ENCODE results near the gene MYO5B. TPM values are rescaled to one million over a fixed set of nuclear protein-coding genes. Genes with fewer than 3 reads are reported as not detected.

Gene MYO5B
- total RNA-seq, 8 experiments from 2014 or later, result 0.61 to 5.9 (median 1.1) TPM

DNA sequence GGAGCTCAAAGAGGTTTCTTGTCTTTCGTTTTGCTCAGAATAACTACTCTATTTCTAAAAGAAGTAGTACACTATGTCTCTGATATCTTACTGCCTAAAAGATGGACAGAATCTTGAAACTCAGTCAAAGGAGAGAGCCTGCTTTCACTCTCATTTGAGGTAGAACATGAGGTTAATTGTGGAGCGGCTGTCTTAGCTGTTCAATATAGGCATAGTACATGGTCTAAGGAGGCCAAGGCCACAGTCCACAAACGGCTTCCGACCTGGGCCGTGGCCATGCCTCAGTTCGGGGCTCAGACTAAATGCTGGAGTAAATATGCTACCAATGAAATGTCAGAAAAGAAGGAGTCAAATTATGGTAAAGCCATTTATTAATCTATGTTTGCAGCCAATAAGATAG lies 195.8 kb downstream of the MYO5B start:
- Histone ChIP-seq H3K27ac (no peak overlapping the region), H3K4me3 (no peak overlapping the region), H3K4me1 (replicated peaks in 1 of 2) (peaks cover 12 to 23% of the 10 kb centered on the region in 2 donors)
- in situ Hi-C loops (cut with MboI; ENCODE audit: low pct_unique_long_range_greater_than_20kb in 2 of 9, low sequenced_read_pairs in 9 of 9, unreplicated experiment in 9 of 9), result no loop called here
- ATAC-seq (replicated peaks in 6 of 8), result no peak
- 26 to 100% (median 85%) methylated on average over 1 to 6 of the region's 6 CpGs for WGBS, 10 experiments

GRCh38 chr18:49997558-49997957 lies 197.4 kb downstream of the MYO5B start:
- Histone ChIP-seq H3K27ac (no peak overlapping the region), H3K4me1 (replicated peaks in 1 of 2) (peaks cover 12 to 23% of the 10 kb centered on the region in 2 donors), H3K4me3 (no peak overlapping the region)
- whole genome bisulfite sequencing, 10 experiments, result 20 to 77% (median 49%) methylated on average over 1 to 6 of the region's 6 CpGs; no CpG with 5 or more reads in 4 of the 10 experiments
- ATAC-seq (replicated peaks in 6 of 8), result peak in 5 of 8 experiments; percentile 25 to 95 (median 74)
- in situ Hi-C loops (cut with MboI; ENCODE audit: low pct_unique_long_range_greater_than_20kb in 2 of 9, low sequenced_read_pairs in 9 of 9, unreplicated experiment in 9 of 9), result no loop called here

GRCh38 chr18:49994410-49994809 lies 200.5 kb downstream of the MYO5B start:
- no peak for ATAC-seq (replicated peaks in 6 of 8)

GRCh38 chr18:49993299-49993698 lies 201.6 kb downstream of the MYO5B start:
- peaks cover 9 to 15% of the 10 kb centered on the region in 2 donors for H3K4me1 ChIP-seq (replicated peaks in 1 of 2)
- no peak for ATAC-seq (replicated peaks in 6 of 8)
- 24 to 100% (median 72%) methylated on average over 1 to 6 of the region's 6 CpGs; no CpG with 5 or more reads in 2 of the 10 experiments for WGBS, 10 experiments
- no peak overlapping the region for H3K27ac ChIP-seq
- no peak overlapping the region for H3K4me3 ChIP-seq
- in situ Hi-C loops (cut with MboI; ENCODE audit: low pct_unique_long_range_greater_than_20kb in 2 of 9, low sequenced_read_pairs in 9 of 9, unreplicated experiment in 9 of 9), result no loop called here

More at GRCh38 chr18:49994410-49994809, 200.5 kb downstream of the MYO5B start:
- 72 to 100% (median 80%) methylated on average over 1 to 4 of the region's 4 CpGs; no CpG with 5 or more reads in 4 of the 10 experiments for WGBS, 10 experiments
- Histone ChIP-seq H3K27ac (no peak overlapping the region), H3K4me1 (replicated peaks in 1 of 2) (peaks cover 12 to 16% of the 10 kb centered on the region in 2 donors), H3K4me3 (no peak overlapping the region)
- in situ Hi-C loops (cut with MboI; ENCODE audit: low pct_unique_long_range_greater_than_20kb in 2 of 9, low sequenced_read_pairs in 9 of 9, unreplicated experiment in 9 of 9), result no loop called here

DNA sequence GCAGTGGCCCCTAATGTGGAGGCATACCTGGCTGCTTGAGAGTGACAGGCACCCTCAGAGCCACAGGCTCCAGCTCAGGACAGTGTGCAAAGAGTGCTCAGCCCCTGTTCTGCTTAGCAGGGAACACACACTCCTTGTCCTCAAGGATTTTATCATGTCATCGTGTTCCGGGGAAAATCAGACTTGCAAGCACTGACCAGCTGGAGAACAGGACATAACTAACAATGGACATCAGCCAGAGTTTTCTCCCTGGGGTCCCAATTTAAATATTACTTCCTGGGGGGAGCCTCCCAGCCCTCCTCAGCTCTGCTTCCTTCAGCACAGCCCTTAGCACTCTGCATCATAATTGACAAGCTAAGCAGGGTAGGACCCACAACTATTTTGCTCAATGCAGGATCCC lies 206.2 kb downstream of the MYO5B start:
- Histone ChIP-seq H3K4me3 (no peak overlapping the region), H3K4me1 (replicated peaks in 1 of 2) (peaks cover 0 to 6% of the 10 kb centered on the region in 2 donors), H3K27ac (no peak overlapping the region)
- in situ Hi-C loops (cut with MboI; ENCODE audit: low pct_unique_long_range_greater_than_20kb in 2 of 9, low sequenced_read_pairs in 9 of 9, unreplicated experiment in 9 of 9), result no loop called here
- WGBS, 10 experiments, result 21 to 67% (median 60%) methylated on average over 1 to 2 of the region's 2 CpGs; no CpG with 5 or more reads in 7 of the 10 experiments
- peak in 1 of 8 experiments; percentile 34 for ATAC-seq (replicated peaks in 6 of 8)

GRCh38 chr18:49988101-49988500 lies 206.8 kb downstream of the MYO5B start:
- Histone ChIP-seq H3K4me3 (no peak overlapping the region), H3K27ac (no peak overlapping the region), H3K4me1 (replicated peaks in 1 of 2) (peaks cover 0 to 6% of the 10 kb centered on the region in 2 donors)
- 37 to 100% (median 84%) methylated on average over 1 to 5 of the region's 5 CpGs; no CpG with 5 or more reads in 1 of the 10 experiments for WGBS, 10 experiments
- in situ Hi-C loops (cut with MboI; ENCODE audit: low pct_unique_long_range_greater_than_20kb in 2 of 9, low sequenced_read_pairs in 9 of 9, unreplicated experiment in 9 of 9), result no loop called here
- ATAC-seq (replicated peaks in 6 of 8), result no peak

- no peak for ATAC-seq (replicated peaks in 6 of 8)
- in situ Hi-C loops (cut with MboI; ENCODE audit: low pct_unique_long_range_greater_than_20kb in 2 of 9, low sequenced_read_pairs in 9 of 9, unreplicated experiment in 9 of 9), result no loop called here
- H3K4me3 ChIP-seq, result no peak overlapping the region
- H3K27ac ChIP-seq, result no peak overlapping the region
- 11 to 86% (median 68%) methylated on average over 1 to 3 of the region's 3 CpGs; no CpG with 5 or more reads in 4 of the 10 experiments for WGBS, 10 experiments
- H3K4me1 ChIP-seq (replicated peaks in 1 of 2), result peaks cover 0 to 6% of the 10 kb centered on the region in 2 donors
Measured at GRCh38 chr18:49985236-49985635, 209.7 kb downstream of the MYO5B start.

GRCh38 chr18:49980896-49981295 lies 214.1 kb downstream of the MYO5B start:
- WGBS, 10 experiments, result 6 to 76% (median 50%) methylated on average over 1 to 4 of the region's 4 CpGs; no CpG with 5 or more reads in 1 of the 10 experiments

DNA sequence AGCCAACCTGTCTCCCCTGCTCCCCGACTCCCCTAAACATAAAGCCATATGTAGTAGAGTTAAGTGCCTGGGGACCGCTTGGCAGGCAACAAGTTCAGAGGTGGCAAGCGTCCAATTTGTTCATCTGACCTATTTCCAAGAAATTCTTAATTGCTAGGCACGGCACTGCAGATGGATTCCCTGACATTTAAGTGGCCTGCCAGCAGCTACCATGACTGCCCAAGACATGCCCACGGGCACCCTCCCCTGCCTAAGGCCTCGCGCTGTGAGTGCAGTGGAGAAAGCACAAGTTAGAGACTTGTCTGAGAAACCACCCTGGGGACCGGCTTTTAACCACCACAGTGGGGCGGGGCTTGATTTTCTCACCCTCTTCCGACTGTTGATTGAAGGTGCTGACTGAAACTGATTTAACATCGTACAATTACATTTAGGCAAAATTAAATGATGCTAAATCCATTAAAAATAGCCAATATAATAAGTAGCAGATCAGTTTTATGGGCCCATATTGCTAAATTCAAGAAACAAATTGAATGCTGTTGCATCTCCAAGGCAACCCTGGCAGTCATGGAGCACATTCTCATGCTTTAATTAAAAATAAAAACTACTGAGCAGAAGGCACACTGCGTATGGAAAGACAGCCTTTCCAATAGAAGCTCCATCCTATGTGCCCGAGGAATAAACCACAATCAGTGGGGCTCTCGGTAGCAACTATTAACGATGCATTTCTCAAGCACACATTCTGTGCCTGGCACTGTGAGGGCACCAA lies 218.0 kb downstream of the MYO5B start:
- in situ Hi-C loops (cut with MboI; ENCODE audit: low pct_unique_long_range_greater_than_20kb in 2 of 9, low sequenced_read_pairs in 9 of 9, unreplicated experiment in 9 of 9), result no loop called here
- ATAC-seq (replicated peaks in 6 of 8), result peak in 4 of 8 experiments; percentile 12 to 84 (median 54)
- no peaks in the 10 kb centered on the region for H3K4me1 ChIP-seq (replicated peaks in 1 of 2)
- no peak overlapping the region for H3K27ac ChIP-seq
- WGBS, 10 experiments, result 0 to 90% (median 78%) methylated on average over 1 to 14 of the region's 15 CpGs
- no peak overlapping the region for H3K4me3 ChIP-seq

More at GRCh38 chr18:49980896-49981295, 214.1 kb downstream of the MYO5B start:
- Histone ChIP-seq H3K4me3 (no peak overlapping the region), H3K27ac (no peak overlapping the region), H3K4me1 (replicated peaks in 1 of 2) (no peaks in the 10 kb centered on the region)
- no peak for ATAC-seq (replicated peaks in 6 of 8)
- in situ Hi-C loops (cut with MboI; ENCODE audit: low pct_unique_long_range_greater_than_20kb in 2 of 9, low sequenced_read_pairs in 9 of 9, unreplicated experiment in 9 of 9), result no loop called here

DNA sequence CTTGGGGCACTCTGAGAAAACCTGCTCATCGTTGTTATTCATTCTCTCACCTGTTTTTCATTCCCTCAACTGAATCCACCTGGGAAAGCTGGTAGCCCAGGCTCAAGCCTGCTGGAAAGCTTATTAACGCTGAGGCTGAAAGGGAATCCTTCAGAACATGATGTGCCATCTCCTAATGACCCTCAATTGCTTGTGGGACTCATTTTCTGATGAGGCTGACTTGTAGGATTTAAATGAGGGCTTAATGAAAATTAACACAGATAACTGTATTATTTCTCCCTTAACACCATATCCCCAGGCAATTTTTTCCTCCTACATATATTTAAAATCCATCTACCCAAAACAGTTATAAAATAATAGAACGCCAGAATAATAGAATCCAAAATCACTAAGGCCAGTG lies 218.9 kb downstream of the MYO5B start:
- H3K27ac ChIP-seq, result no peak overlapping the region
- ATAC-seq (replicated peaks in 6 of 8), result no peak
- in situ Hi-C loops (cut with MboI; ENCODE audit: low pct_unique_long_range_greater_than_20kb in 2 of 9, low sequenced_read_pairs in 9 of 9, unreplicated experiment in 9 of 9), result no loop called here
- H3K4me1 ChIP-seq (replicated peaks in 1 of 2), result no peaks in the 10 kb centered on the region
- H3K4me3 ChIP-seq, result no peak overlapping the region
- 30 to 94% (median 76%) methylated on average over 1 to 3 of the region's 3 CpGs; no CpG with 5 or more reads in 2 of the 10 experiments for WGBS, 10 experiments

DNA sequence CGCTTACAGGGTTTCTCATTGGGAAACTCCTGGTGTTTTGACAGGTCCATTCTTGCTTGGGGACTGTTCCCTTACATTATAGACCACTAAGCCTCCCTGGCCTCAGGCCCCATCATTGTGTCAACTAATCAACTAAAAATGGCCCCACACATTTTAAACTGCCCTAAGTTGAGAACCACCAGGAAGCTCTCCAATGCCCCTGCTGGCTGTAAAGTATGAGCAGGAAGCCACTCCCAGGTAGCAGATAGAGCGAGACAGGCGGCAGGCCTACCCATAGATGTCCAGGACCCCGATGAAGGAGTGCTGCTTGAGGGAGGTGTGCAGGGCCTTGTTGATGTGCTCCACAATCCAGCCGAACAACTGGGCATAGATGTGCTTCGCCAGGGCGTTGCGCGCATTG lies 220.9 kb downstream of the MYO5B start:
- ATAC-seq (replicated peaks in 6 of 8), result no peak
- H3K4me3 ChIP-seq, result no peak overlapping the region
- no peak overlapping the region for H3K27ac ChIP-seq
- WGBS, 10 experiments, result 20 to 100% (median 71%) methylated on average over 1 to 4 of the region's 9 CpGs; no CpG with 5 or more reads in 3 of the 10 experiments
- no peaks in the 10 kb centered on the region for H3K4me1 ChIP-seq (replicated peaks in 1 of 2)
- in situ Hi-C loops (cut with MboI; ENCODE audit: low pct_unique_long_range_greater_than_20kb in 2 of 9, low sequenced_read_pairs in 9 of 9, unreplicated experiment in 9 of 9), result no loop called here

DNA sequence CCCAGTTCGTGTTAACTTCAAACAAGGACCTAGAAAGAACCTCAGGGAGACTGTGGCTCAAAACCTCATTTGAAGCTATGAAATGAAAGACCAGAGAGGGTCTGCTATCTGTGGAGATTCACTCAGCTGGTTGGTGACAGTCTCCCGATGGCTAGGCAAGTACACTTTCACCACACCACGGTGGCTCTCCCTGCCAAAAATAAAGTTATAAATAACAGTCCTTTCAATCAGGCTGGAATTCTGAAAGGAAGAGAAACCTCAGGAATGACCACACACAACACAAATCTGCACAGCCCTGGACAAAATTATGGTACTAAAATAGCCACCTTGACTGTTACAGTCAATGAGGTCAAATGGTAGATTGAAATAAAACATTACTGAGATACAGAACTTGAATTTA lies 221.4 kb downstream of the MYO5B start:
- ATAC-seq (replicated peaks in 6 of 8), result no peak
- no peaks in the 10 kb centered on the region for H3K4me1 ChIP-seq (replicated peaks in 1 of 2)
- 14 to 92% (median 80%) methylated on average over 1 to 3 of the region's 3 CpGs; no CpG with 5 or more reads in 1 of the 10 experiments for WGBS, 10 experiments
- in situ Hi-C loops (cut with MboI; ENCODE audit: low pct_unique_long_range_greater_than_20kb in 2 of 9, low sequenced_read_pairs in 9 of 9, unreplicated experiment in 9 of 9), result no loop called here
- no peak overlapping the region for H3K4me3 ChIP-seq
- H3K27ac ChIP-seq, result no peak overlapping the region

DNA sequence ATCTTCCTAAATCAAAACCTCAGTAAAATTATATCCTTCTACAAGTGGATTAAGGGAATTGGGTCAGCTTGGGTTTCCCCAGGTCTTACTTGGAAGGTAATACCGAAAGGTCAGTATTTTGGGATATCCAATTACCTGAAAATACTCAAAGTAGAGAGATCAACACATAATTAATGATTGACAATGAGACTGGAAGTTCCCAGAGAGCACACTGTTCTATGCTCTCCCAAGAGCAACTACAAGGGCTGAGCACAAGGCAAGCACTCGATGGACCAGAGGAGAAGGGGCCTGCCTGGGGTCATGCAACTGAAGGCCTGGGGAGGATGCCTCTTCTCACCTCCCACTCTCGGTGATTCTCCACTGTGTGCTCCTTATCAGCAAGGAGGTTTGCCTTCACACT lies 222.4 kb downstream of the MYO5B start:
- no peak overlapping the region for H3K4me3 ChIP-seq
- ATAC-seq (replicated peaks in 6 of 8), result no peak

More for the DNA sequence above, 222.4 kb downstream of the MYO5B start:
- in situ Hi-C loops (cut with MboI; ENCODE audit: low pct_unique_long_range_greater_than_20kb in 2 of 9, low sequenced_read_pairs in 9 of 9, unreplicated experiment in 9 of 9), result no loop called here
- H3K4me1 ChIP-seq (replicated peaks in 1 of 2), result no peaks in the 10 kb centered on the region
- H3K27ac ChIP-seq, result no peak overlapping the region
- 33 to 90% (median 78%) methylated on average over 1 to 3 of the region's 3 CpGs; no CpG with 5 or more reads in 1 of the 10 experiments for WGBS, 10 experiments
